Measurements from ENCODE around the gene MAP4K5. TPM values are rescaled to one million over a fixed set of nuclear protein-coding genes. Genes with fewer than 3 reads are reported as not detected.

Gene MAP4K5
- total and polyA plus RNA-seq, 2 of the 4 experiments (the other 2 are of a cell fraction): 33.1 to 46.1 TPM

- intact Hi-C loops (cut with micrococcal nuclease): no loop called here
- TF ChIP-seq BHLHE40 (IDR thresholded peaks at IDR 0.05; ENCODE audit: low read depth, low read length) (no peak), CTCF (conservative IDR thresholded peaks at IDR 0.05; ENCODE audit: low read depth, low read length) (no peak), CEBPB (IDR thresholded peaks at IDR 0.05; ENCODE audit: low read depth, low read length) (no peak), RCOR1 (IDR thresholded peaks at IDR 0.05; ENCODE audit: insufficient replicate concordance, low read length) (no peak), CHD1 (IDR thresholded peaks at IDR 0.05; ENCODE audit: low read depth, low read length) (no peak), SMC3 (IDR thresholded peaks at IDR 0.05; ENCODE audit: low read depth, low read length) (no peak), MXI1 (IDR thresholded peaks at IDR 0.05; ENCODE audit: borderline replicate concordance, low read depth, low read length) (no peak), NFE2L2 (IDR thresholded peaks at IDR 0.05; ENCODE audit: low read depth, low read length) (no peak), USF2 (IDR thresholded peaks at IDR 0.05; ENCODE audit: low read depth, low read length) (no peak), ELK1 (IDR thresholded peaks at IDR 0.05; ENCODE audit: borderline replicate concordance, low read depth, low read length) (no peak), RAD21 (IDR thresholded peaks at IDR 0.05; ENCODE audit: low read length) (no peak), RFX5 (IDR thresholded peaks at IDR 0.05; ENCODE audit: low read depth, low read length) (no peak)
- 0 out of 4 replicates have a peak overlapping the region, but pooled peaks of 1 of the 2 experiments have one; percentile 48 for H4K8ac ChIP-seq (ENCODE audit: low read depth in 2 of 2, low read length in 2 of 2)
- peaks cover 26% of the 10 kb centered on the region for H3K4me1 ChIP-seq (ENCODE audit: control insufficient read depth, insufficient read depth, low read length)
- H3K79me1 ChIP-seq (ENCODE audit: low read depth in 1 of 2, low read length in 2 of 2): peaks cover 0 to under 1% of the 10 kb centered on the region in 2 experiments; a peak in 1 of 4 replicates
- peak overlapping the region; percentile 55; the same call in 1 of the 2 replicates for H3K4me2 ChIP-seq (ENCODE audit: low read depth, low read length)
- ATAC-seq (ENCODE audit: low read depth) (no peak), DNase-seq (no peak)
- H2AK9ac ChIP-seq (replicated peaks; ENCODE audit: low read depth, low read length, poor library complexity): no peak overlapping the region
- no peak overlapping the region for H3K4me3 ChIP-seq (ENCODE audit: insufficient read depth, low read depth, low read length)
- H3K23ac ChIP-seq (ENCODE audit: low read depth, low read length): peak overlapping the region; percentile 84
- H3K18ac ChIP-seq (ENCODE audit: low read depth, low read length): peak overlapping the region; percentile 51
- peak overlapping the region; percentile 30 for H4K5ac ChIP-seq (ENCODE audit: low read depth, low read length)
- H2BK5ac ChIP-seq (ENCODE audit: low read depth, low read length, poor library complexity, severe bottlenecking): peak overlapping the region; percentile 11
- H2BK15ac ChIP-seq (ENCODE audit: low read depth, low read length): peak overlapping the region; percentile 80; the same call in 1 of the 3 replicates
- no peak overlapping the region for H2AFZ ChIP-seq (replicated peaks; ENCODE audit: low read length, poor library complexity)
- no peaks in the 10 kb centered on the region for H3K36me3 ChIP-seq (ENCODE audit: control insufficient read depth, insufficient read depth, low read length)
- H4K91ac ChIP-seq (ENCODE audit: insufficient read depth, low read depth, low read length): 0 out of 2 replicates have a peak overlapping the region, but pooled peaks have one; percentile 32
- no peaks in the 10 kb centered on the region for H3K27me3 ChIP-seq (ENCODE audit: control insufficient read depth, insufficient read depth, low read length)
- dilution Hi-C loops (cut with HindIII; ENCODE audit: low sequenced_read_pairs, unreplicated experiment): no loop called here
- no peaks in the 10 kb centered on the region for H3K9me3 ChIP-seq (ENCODE audit: control insufficient read depth, insufficient read depth, low read length)
- peak overlapping the region; percentile 64 for H2BK20ac ChIP-seq (ENCODE audit: low read depth, low read length)
- H3K27ac ChIP-seq (ENCODE audit: insufficient read depth, low read length): peak overlapping the region; percentile 50; the same call in 1 of the 2 replicates
- no peak overlapping the region for H3K9ac ChIP-seq (ENCODE audit: low read depth, low read length)
- no CpG with 5 or more reads among the region's 2 CpGs for WGBS, 2 experiments (ENCODE audit: extremely low coverage in 2 of 2, insufficient read length in 1 of 2)
- in situ Hi-C loops (cut with MboI; ENCODE audit: low sequenced_read_pairs): no loop called here
- no peak overlapping the region; the same call in 1 of the 2 replicates for H3K56ac ChIP-seq (ENCODE audit: extremely low read depth, insufficient read depth, low read length)
- peak overlapping the region; percentile 74 for H3K4ac ChIP-seq (ENCODE audit: low read depth, low read length)
- H4K20me1 ChIP-seq (ENCODE audit: insufficient read depth, low read length): peaks cover 3% of the 10 kb centered on the region; the same call in 1 of the 2 replicates
- H2AK5ac ChIP-seq (ENCODE audit: low read depth, low read length): peak overlapping the region; percentile 69; the same call in 1 of the 2 replicates
- peaks cover 15% of the 10 kb centered on the region for H3K9me1 ChIP-seq (ENCODE audit: insufficient read depth, low read length)
- BruUV-seq (replicated peaks): no TSS peak
- peak overlapping the region; percentile 80 for H2BK120ac ChIP-seq (ENCODE audit: low read depth, low read length)
- CTCF ChIA-PET: interaction anchor here (0.6 to 1.3 kb wide), 2 partner anchors 58 to 132 kb away, joined by 4 read pairs; partner anchors contain the start of gene MAP4K5
- POLR2A ChIA-PET (ENCODE audit: unreplicated experiment): no interaction called here
- peak overlapping the region; percentile 79 for H3K14ac ChIP-seq (replicated peaks; ENCODE audit: low read depth, low read length)
Measured at GRCh38 chr14:50400461-50400860, 131.9 kb downstream of the MAP4K5 start.

Measured in IMR-90 (cell line).